Kidney (tissue), 14 donors: Measurements from ENCODE around the gene HIGD1C. TPM values are rescaled to one million over a fixed set of nuclear protein-coding genes. Genes with fewer than 3 reads are reported as not detected.

Source experiments
- DNase-seq, 5 donors: peaks; one replicate each; pipeline ENCODE4 v3.0.0-alpha.2; 2013 to 2020
- FAIRE-seq: peaks from 2 replicates; lab custom pipeline; 2012; peaks lifted over from hg19 to GRCh38; lab: Jason Lieb, UNC
- H3K27ac ChIP-seq, 2 donors: one replicate each; pipeline ENCODE4 v1.7.0; 2013; ENCODE audit warnings: low read depth in 2 of 2, low read length in 2 of 2, inconsistent platforms in 1 of 2
- H3K27me3 ChIP-seq: one replicate; pipeline ENCODE4 v1.7.1; 2013; ENCODE audit warnings: low read length, inconsistent platforms; ENCODE audit not compliant: control insufficient read depth, insufficient read depth
- H3K36me3 ChIP-seq, 3 donors: one replicate each; pipeline versions ENCODE4 v1.7.0 to v1.7.1; 2013; ENCODE audit warnings: low read length in 3 of 3, control low read depth in 1 of 3, inconsistent platforms in 1 of 3; ENCODE audit not compliant: insufficient read depth in 3 of 3, control insufficient read depth in 2 of 3
- H3K4me1 ChIP-seq, 3 donors: one replicate each; pipeline versions ENCODE4 v1.7.0 to v1.7.1; 2013; ENCODE audit warnings: low read length in 3 of 3, inconsistent platforms in 1 of 3, low read depth in 1 of 3; ENCODE audit not compliant: control insufficient read depth in 2 of 3, insufficient read depth in 2 of 3
- H3K4me3 ChIP-seq, 3 donors: one replicate each; pipeline versions ENCODE4 v1.7.0 to v1.8.1; 2013; ENCODE audit warnings: low read length in 3 of 3, control low read depth in 1 of 3, inconsistent platforms in 1 of 3
- H3K9ac ChIP-seq, 3 donors: one replicate each; pipeline versions ENCODE4 v1.7.0 to v1.7.1; 2013; ENCODE audit warnings: low read length in 3 of 3, control low read depth in 1 of 3, inconsistent platforms in 1 of 3
- H3K9me3 ChIP-seq, 3 donors: one replicate each; pipeline versions ENCODE4 v1.7.0 to v1.7.1; 2013; ENCODE audit warnings: low read length in 3 of 3, control low read depth in 1 of 3, inconsistent platforms in 1 of 3; ENCODE audit not compliant: control insufficient read depth in 2 of 3, insufficient read depth in 1 of 3
- intact Hi-C: fragments of 100-400 bp; cut with DNase I; formaldehyde crosslinking; loops from one replicate; pipeline ENCODE4 v1.11.1; 2022
- polyA plus RNA-seq: library from polyadenylated mRNA; stranded (reverse); fragments of 350-450 nt; fragmentation: Illumina TruSeq; extraction: RNeasy Lipid Tissue Mini Kit (QIAGEN cat#74804); gene quantifications from one replicate; pipeline ENCODE4 v1.2.3, GENCODE V29; 2014; ENCODE audit warnings: low read depth, low replicate concordance; ENCODE audit not compliant: insufficient read depth
- total RNA-seq: library from RNA; stranded (reverse); fragmentation: NEBNext Ultra II Directional; extraction: Animal tissue kit (Norgen Biotek cat#: 25700); gene quantifications from one replicate; pipeline ENCODE4 v1.2.1, GENCODE V29; 2021
- TF ChIP-seq, protein P1 (sequence below): IDR thresholded peaks from 3 replicates; pipeline ENCODE4 v1.5.1; 2012; ENCODE audit warnings: mild to moderate bottlenecking, moderate library complexity, borderline replicate concordance; ENCODE audit not compliant: insufficient read depth; ENCODE audit errors: extremely low read depth
- donor health status: control.
- donor health status: control.
- donor health status: control.
- donor health status: control.
- donor health status: control.
- donor health status: DM: yes; HTN: yes; CAD: no.
- donor health status: Normal renal cell carcinoma (clear cell type).

HIGD1C gene
- total and polyA plus RNA-seq, 2 donors from 2014 or later = not detected

DNA sequence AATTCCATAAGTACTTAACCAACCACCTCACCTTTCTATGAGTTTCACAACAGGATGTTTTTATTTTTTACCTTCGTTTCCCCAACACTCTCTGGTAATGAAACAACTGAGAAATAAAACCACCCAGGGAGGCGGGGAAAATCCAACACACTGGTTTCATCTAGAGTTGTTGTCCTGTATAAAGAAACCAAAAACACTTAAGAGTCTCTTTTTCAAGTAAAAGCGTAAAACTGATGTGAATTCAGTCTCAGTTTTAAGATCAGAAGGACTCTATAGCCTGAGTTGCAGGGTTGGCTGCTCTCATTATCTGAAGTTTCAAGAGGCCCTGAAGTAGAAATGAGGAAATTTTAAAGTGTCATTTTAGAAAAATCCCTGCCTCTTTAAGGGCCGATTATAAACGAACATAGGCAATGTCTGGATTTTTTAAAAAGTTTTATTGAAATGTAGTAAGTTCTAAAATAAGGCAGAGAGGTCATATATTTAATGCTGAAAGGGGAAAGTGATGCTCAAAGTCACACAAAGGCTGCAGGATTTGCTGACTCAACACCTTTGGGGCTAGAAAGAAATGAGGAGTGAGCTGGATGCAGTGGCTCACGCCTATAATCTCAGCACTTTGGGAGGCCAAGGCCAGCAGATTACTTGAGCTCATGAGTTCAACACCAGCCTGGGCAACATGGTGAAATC is 27.2 kb downstream of the HIGD1C start:
- H3K9ac ChIP-seq = no peak overlapping the region
- no peaks in the 10 kb centered on the region for H3K36me3 ChIP-seq
- H3K27ac ChIP-seq = no peak overlapping the region
- no peak overlapping the region for H3K4me3 ChIP-seq
- intact Hi-C loops = loop anchor here (10.0 kb wide), 1 partner anchor 155 kb away; no protein-coding TSS in a partner anchor
- DNase-seq (no peak), FAIRE-seq (no peak)
- no peaks in the 10 kb centered on the region for H3K9me3 ChIP-seq
- no peaks in the 10 kb centered on the region for H3K27me3 ChIP-seq
- peaks cover 0 to 1% (median under 1%) of the 10 kb centered on the region in 3 donors for H3K4me1 ChIP-seq
- TF ChIP-seq, protein P1, sequence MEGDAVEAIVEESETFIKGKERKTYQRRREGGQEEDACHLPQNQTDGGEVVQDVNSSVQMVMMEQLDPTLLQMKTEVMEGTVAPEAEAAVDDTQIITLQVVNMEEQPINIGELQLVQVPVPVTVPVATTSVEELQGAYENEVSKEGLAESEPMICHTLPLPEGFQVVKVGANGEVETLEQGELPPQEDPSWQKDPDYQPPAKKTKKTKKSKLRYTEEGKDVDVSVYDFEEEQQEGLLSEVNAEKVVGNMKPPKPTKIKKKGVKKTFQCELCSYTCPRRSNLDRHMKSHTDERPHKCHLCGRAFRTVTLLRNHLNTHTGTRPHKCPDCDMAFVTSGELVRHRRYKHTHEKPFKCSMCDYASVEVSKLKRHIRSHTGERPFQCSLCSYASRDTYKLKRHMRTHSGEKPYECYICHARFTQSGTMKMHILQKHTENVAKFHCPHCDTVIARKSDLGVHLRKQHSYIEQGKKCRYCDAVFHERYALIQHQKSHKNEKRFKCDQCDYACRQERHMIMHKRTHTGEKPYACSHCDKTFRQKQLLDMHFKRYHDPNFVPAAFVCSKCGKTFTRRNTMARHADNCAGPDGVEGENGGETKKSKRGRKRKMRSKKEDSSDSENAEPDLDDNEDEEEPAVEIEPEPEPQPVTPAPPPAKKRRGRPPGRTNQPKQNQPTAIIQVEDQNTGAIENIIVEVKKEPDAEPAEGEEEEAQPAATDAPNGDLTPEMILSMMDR = no peak

DNA sequence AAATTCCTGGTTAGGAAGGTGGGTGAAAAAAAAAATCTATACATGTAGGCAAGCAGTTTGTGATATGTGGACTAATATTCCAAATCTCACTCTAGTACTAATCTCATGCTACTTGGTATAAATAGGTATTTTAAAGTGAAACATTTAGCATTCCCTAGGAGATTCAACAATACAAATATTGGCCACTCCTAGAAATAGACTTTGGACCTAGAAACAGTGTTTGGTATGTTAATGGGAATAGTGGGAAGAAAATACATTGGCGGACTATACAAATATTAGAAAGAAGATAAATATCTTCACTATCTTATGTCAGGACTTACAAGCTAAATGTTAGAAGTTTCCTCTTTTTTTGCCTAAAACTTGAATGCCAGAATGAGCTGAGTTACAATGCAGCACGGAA is 28.2 kb downstream of the HIGD1C start:
- intact Hi-C loops = loop anchor here (10.0 kb wide), 1 partner anchor 156 kb away; no protein-coding TSS in a partner anchor

DNA sequence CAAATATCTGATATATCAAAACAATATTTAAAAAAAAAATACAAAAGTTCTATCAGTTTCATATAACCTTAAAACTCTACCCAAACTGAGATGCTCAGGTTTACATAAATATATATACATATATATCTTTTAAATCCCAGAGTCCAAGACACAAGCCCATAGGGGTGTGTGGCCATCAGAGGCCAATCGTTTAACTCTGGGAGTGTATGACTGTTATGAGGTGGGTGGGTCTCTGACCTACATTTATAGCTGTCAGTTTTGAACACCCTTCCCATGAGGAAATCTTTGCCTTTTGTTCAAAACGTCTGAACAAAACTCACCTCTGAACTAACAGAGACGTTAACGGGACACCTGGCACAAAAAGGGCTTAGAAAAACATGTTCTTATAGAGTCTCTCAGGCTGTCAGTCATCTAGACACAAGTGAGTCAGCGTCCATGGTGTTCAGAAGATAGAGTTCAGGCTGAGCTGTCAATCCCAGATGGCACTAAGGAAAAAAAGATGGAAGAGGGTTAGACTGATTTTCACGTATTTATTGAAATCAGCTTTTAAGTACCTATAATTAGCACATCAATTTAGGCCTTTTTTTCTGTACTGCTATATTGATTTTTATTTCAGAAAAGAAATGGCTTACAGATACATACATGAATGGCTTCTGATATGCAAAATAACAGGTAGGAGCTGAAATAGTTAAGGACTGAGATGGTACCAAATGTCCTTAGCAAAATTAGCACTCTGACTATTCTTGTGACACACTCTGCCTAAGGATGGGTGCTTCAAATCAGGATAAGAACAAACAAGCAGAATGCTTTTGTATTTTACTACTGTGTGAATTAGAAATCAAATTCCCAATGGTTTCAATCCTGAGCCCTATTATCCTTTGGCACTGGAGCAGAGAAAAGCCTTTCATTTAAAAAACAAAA is 29.2 kb downstream of the HIGD1C start:
- TF ChIP-seq, protein P1 = no peak
- no peak overlapping the region for H3K27ac ChIP-seq
- no peak overlapping the region for H3K4me3 ChIP-seq
- H3K9ac ChIP-seq = no peak overlapping the region
- H3K4me1 ChIP-seq = peaks cover 0 to 10% (median 4%) of the 10 kb centered on the region in 3 donors
- no peaks in the 10 kb centered on the region for H3K9me3 ChIP-seq
- DNase-seq (no peak), FAIRE-seq (no peak)
- intact Hi-C loops = loop anchor here (10.0 kb wide), 1 partner anchor 157 kb away; no protein-coding TSS in a partner anchor
- no peaks in the 10 kb centered on the region for H3K27me3 ChIP-seq
- peaks cover 0 to under 1% (median 0%) of the 10 kb centered on the region in 3 donors for H3K36me3 ChIP-seq

More for the DNA sequence above, 28.2 kb downstream of the HIGD1C start:
- peaks cover 0 to 10% (median 4%) of the 10 kb centered on the region in 3 donors for H3K4me1 ChIP-seq
- H3K27me3 ChIP-seq = no peaks in the 10 kb centered on the region
- H3K4me3 ChIP-seq = no peak overlapping the region
- no peaks in the 10 kb centered on the region for H3K36me3 ChIP-seq
- H3K9ac ChIP-seq = no peak overlapping the region
- no peak overlapping the region for H3K27ac ChIP-seq
- DNase-seq (no peak), FAIRE-seq (no peak)
- no peaks in the 10 kb centered on the region for H3K9me3 ChIP-seq
- TF ChIP-seq, protein P1 = no peak
